Ishikawa (cell line): ENCODE data around the gene CACUL1.

ENCODE experiments used
- CEBPB ChIP-seq: IDR thresholded peaks from 2 replicates; pipeline ENCODE4 v1.6.1; 2012
- CREB1 ChIP-seq: IDR thresholded peaks from 2 replicates; pipeline ENCODE4 v1.6.1; 2012; ENCODE audit warnings: low read depth
- EGR1 ChIP-seq: IDR thresholded peaks from 2 replicates; pipeline ENCODE4 v1.6.1; 2012
- EP300 ChIP-seq: IDR thresholded peaks from 2 replicates; pipeline ENCODE4 v1.6.1; 2012; ENCODE audit warnings: borderline replicate concordance
- FOXM1 ChIP-seq: IDR thresholded peaks from 2 replicates; pipeline ENCODE4 v1.6.1; 2012; ENCODE audit warnings: low read depth, borderline replicate concordance
- MAX ChIP-seq: IDR thresholded peaks from 2 replicates; pipeline ENCODE4 v1.6.1; 2012
- RAD21 ChIP-seq: IDR thresholded peaks from 2 replicates; pipeline ENCODE4 v1.6.1; 2012; ENCODE audit warnings: low read depth
- REST ChIP-seq: IDR thresholded peaks from 2 replicates; pipeline ENCODE4 v1.6.1; 2012; ENCODE audit warnings: low read depth, mild to moderate bottlenecking
- TAF1 ChIP-seq: IDR thresholded peaks from 2 replicates; pipeline ENCODE4 v1.6.1; 2012; ENCODE audit warnings: low read depth, mild to moderate bottlenecking
- TEAD4 ChIP-seq: IDR thresholded peaks from 2 replicates; pipeline ENCODE4 v1.6.1; 2012
- YY1 ChIP-seq: IDR thresholded peaks from 2 replicates; pipeline ENCODE4 v1.6.1; 2012; ENCODE audit warnings: low read depth
- ZBTB7A ChIP-seq: IDR thresholded peaks from 2 replicates; pipeline ENCODE4 v1.6.1; 2012; ENCODE audit warnings: low read depth

GRCh38 chr10:118785551-118785950 is 30.8 kb upstream of the CACUL1 start:
- no peak for TF ChIP-seq EP300
- no peak for TF ChIP-seq YY1
- TF ChIP-seq MAX = no peak
- no peak for TF ChIP-seq RAD21
- TF ChIP-seq CREB1 = no peak
- TF ChIP-seq REST = no peak
- TF ChIP-seq ZBTB7A = no peak
- no peak for TF ChIP-seq TEAD4
- TF ChIP-seq EGR1 = no peak
- no peak for TF ChIP-seq CEBPB
- no peak for TF ChIP-seq FOXM1
- TF ChIP-seq TAF1 = no peak
